K562 (cell line): ENCODE data around the gene CBY3. TPM values are rescaled to one million over a fixed set of nuclear protein-coding genes. Genes with fewer than 3 reads are reported as not detected.

Experiments
- HOMEZ ChIP-seq: fragments of 250-450 bp; sonication (Bioruptor Pico); IDR thresholded peaks from 2 replicates; pipeline ENCODE4 v1.4.0; 2020; ENCODE audit warnings: mild to moderate bottlenecking, moderate library complexity
- MAZ ChIP-seq, 2 experiments: fragments of 450-650 bp in 1 of 2; sonication (generic) in 1 of 2; formaldehyde crosslinking; IDR thresholded peaks in 1 of 2; conservative IDR thresholded peaks in 1 of 2; 2 replicates each; pipeline versions ENCODE4 v1.4.0 to v1.5.0; 2020; ENCODE audit warnings: mild to moderate bottlenecking in 1 of 2, missing genetic modification reagents in 1 of 2
- MLX ChIP-seq, 2 experiments: fragments of 450-650 bp in 1 of 2; sonication (generic) in 1 of 2; formaldehyde crosslinking; conservative IDR thresholded peaks; 2 replicates each; pipeline versions ENCODE4 v1.4.0 to v1.8.1; 2020 to 2022; ENCODE audit warnings: mild to moderate bottlenecking in 1 of 2, missing genetic modification reagents in 1 of 2
- PHF20 ChIP-seq: fragments of 450-650 bp; IDR thresholded peaks from 2 replicates; pipeline ENCODE4 v1.6.1; 2018; ENCODE audit not compliant: partially characterized antibody
- POU5F1 ChIP-seq: fragments of 150-350 bp; IDR thresholded peaks from 2 replicates; pipeline ENCODE4 v1.6.1; 2014; ENCODE audit warnings: borderline replicate concordance, low read length, low read depth, mild to moderate bottlenecking; ENCODE audit not compliant: partially characterized antibody
- PREB ChIP-seq: sonication (generic); formaldehyde crosslinking; IDR thresholded peaks from 2 replicates; pipeline ENCODE4 v1.8.1; 2023; ENCODE audit warnings: mild to moderate bottlenecking, missing genetic modification reagents
- RAD51 ChIP-seq: fragments of 450-650 bp; IDR thresholded peaks from 2 replicates; pipeline ENCODE4 v1.7.1; 2016; ENCODE audit warnings: low read depth, mild to moderate bottlenecking, borderline replicate concordance
- SUPT5H ChIP-seq: fragments of 450-650 bp; IDR thresholded peaks from 2 replicates; pipeline ENCODE4 v1.6.1; 2016
- USF1 ChIP-seq: sonication (generic); formaldehyde crosslinking; IDR thresholded peaks from 2 replicates; pipeline ENCODE4 v1.9.0; 2022; ENCODE audit warnings: mild to moderate bottlenecking, missing genetic modification reagents
- ZBTB7A ChIP-seq: IDR thresholded peaks from 2 replicates; pipeline ENCODE4 v1.6.1; 2011; ENCODE audit warnings: low read depth, mild to moderate bottlenecking, low read length, moderate library complexity, borderline replicate concordance; ENCODE audit not compliant: control insufficient read depth
- ZC3H8 ChIP-seq: fragments of 450-650 bp; IDR thresholded peaks from 2 replicates; pipeline ENCODE4 v1.6.1; 2017
- ZNF224 ChIP-seq: sonication (generic); formaldehyde crosslinking; IDR thresholded peaks from 2 replicates; pipeline ENCODE4 v1.8.0; 2022; ENCODE audit warnings: mild to moderate bottlenecking, missing genetic modification reagents
- ZNF407 ChIP-seq: fragments of 450-650 bp; IDR thresholded peaks from 2 replicates; pipeline ENCODE4 v1.6.1; 2016; ENCODE audit warnings: low read depth
- polyA plus RNA-seq, 8 experiments: library from polyadenylated mRNA; depleted of rRNA in 4 of 8; stranded (reverse) in 5 of 8; unstranded in 3 of 8; fragments of >200 nt; fragmentation: Nextera tagmentation in 2 of 8; fragmentation: Illumina TruSeq in 1 of 8; extraction: Ambion mirVana in 2 of 8; extraction: Trizol in 1 of 8; gene quantifications; 2 replicates each; pipeline versions ENCODE4 v1.2.1 to v1.2.3, GENCODE V29; 2011 to 2014; ENCODE audit warnings: inconsistent platforms in 1 of 8, missing spikeins in 1 of 8
- total RNA-seq, 7 experiments: library from RNA; depleted of rRNA in 6 of 7; stranded (reverse); fragments of >200 nt in 6 of 7; fragmentation: Illumina TruSeq in 2 of 7; extraction: Trizol in 2 of 7; gene quantifications; 2 replicates each; pipeline versions ENCODE4 v1.2.1 to v1.2.3, GENCODE V29; 2011 to 2021; ENCODE audit warnings: low replicate concordance in 1 of 7

The CBY3 gene
- total and polyA plus RNA-seq, 9 of the 15 experiments (the other 6 are each of a cell fraction or from before 2014, with no cell fraction given) = not detected

- peak; percentile 36; the same call in 1 of the 2 replicates for TF ChIP-seq HOMEZ (CRISPR knock-in tag)
- TF ChIP-seq RAD51 = peak; percentile 84
- no peak for TF ChIP-seq ZNF407
- TF ChIP-seq ZBTB7A = peak; percentile 59; the same call in 1 of the 2 replicates
- no peak for TF ChIP-seq ZNF224 (CRISPR knock-in tag)
- peak; percentile 5; a peak in 2 of 4 replicates for TF ChIP-seq MAZ (CRISPR knock-in tag; conservative IDR thresholded peaks at IDR 0.05 in 1 of 2, IDR thresholded peaks at IDR 0.05 in 1 of 2)
- TF ChIP-seq USF1 = peak; percentile 96
- no peak for TF ChIP-seq POU5F1
- no peak for TF ChIP-seq ZC3H8
- TF ChIP-seq PREB (CRISPR knock-in tag) = 0 out of 2 replicates have a peak, but pooled peaks have one; percentile 23
- TF ChIP-seq PHF20 = peak; percentile 44
- peak; percentile 80 for TF ChIP-seq SUPT5H
- 0 out of 4 replicates have a peak, but pooled peaks of 1 of the 2 experiments have one; percentile 66 for TF ChIP-seq MLX (CRISPR knock-in tag; conservative IDR thresholded peaks at IDR 0.05)
Observed at GRCh38 chr5:179698935-179699615, 18.2 kb upstream of the CBY3 start, which contains the start of gene CANX (continued).
